ENCODE data around the gene SHC2.

Gene SHC2

GRCh38 chr19:472005-472858 lies 11.4 kb upstream of the SHC2 start:
- no peak for DNase-seq (ENCODE audit: low read depth in 4 of 4, low spot score in 1 of 4)

- no peak for DNase-seq (ENCODE audit: low read depth in 4 of 4, low spot score in 1 of 4)
Measured at GRCh38 chr19:470701-471100, 9.9 kb upstream of the SHC2 start.

GRCh38 chr19:469833-470232 lies 9.0 kb upstream of the SHC2 start:
- no peak for DNase-seq (ENCODE audit: low read depth in 4 of 4, low spot score in 1 of 4)

- no peak for DNase-seq (ENCODE audit: low read depth in 4 of 4, low spot score in 1 of 4)
Measured at GRCh38 chr19:468587-469256, 7.9 kb upstream of the SHC2 start.

- DNase-seq (ENCODE audit: low read depth in 4 of 4, low spot score in 1 of 4): no peak
Measured at GRCh38 chr19:467554-467953, 6.7 kb upstream of the SHC2 start.

GRCh38 chr19:465056-465816 lies 4.4 kb upstream of the SHC2 start:
- DNase-seq (ENCODE audit: low read depth in 4 of 4, low spot score in 1 of 4): no peak

GRCh38 chr19:464208-464545 lies 3.3 kb upstream of the SHC2 start:
- no peak for DNase-seq (ENCODE audit: low read depth in 4 of 4, low spot score in 1 of 4)

- no peak for DNase-seq (ENCODE audit: low read depth in 4 of 4, low spot score in 1 of 4)
Measured at GRCh38 chr19:463483-464207, 2.8 kb upstream of the SHC2 start.

GRCh38 chr19:461721-462551 lies 1.1 kb upstream of the SHC2 start:
- no peak for DNase-seq (ENCODE audit: low read depth in 4 of 4, low spot score in 1 of 4)

- peak in 1 of 4 experiments; percentile 23 for DNase-seq (ENCODE audit: low read depth in 4 of 4, low spot score in 1 of 4)
Measured at GRCh38 chr19:459724-460511, 915 bp downstream of the SHC2 start.

GRCh38 chr19:458091-459042 lies 2.5 kb downstream of the SHC2 start:
- no peak for DNase-seq (ENCODE audit: low read depth in 4 of 4, low spot score in 1 of 4)

GRCh38 chr19:457636-458035 lies 3.2 kb downstream of the SHC2 start:
- no peak for DNase-seq (ENCODE audit: low read depth in 4 of 4, low spot score in 1 of 4)

GRCh38 chr19:456547-457110 lies 4.2 kb downstream of the SHC2 start:
- DNase-seq (ENCODE audit: low read depth in 4 of 4, low spot score in 1 of 4): no peak

- no peak for DNase-seq (ENCODE audit: low read depth in 4 of 4, low spot score in 1 of 4)
Measured at GRCh38 chr19:455851-456546, 4.8 kb downstream of the SHC2 start.

- no peak for DNase-seq (ENCODE audit: low read depth in 4 of 4, low spot score in 1 of 4)
Measured at GRCh38 chr19:455031-455705, 5.7 kb downstream of the SHC2 start.

- DNase-seq (ENCODE audit: low read depth in 4 of 4, low spot score in 1 of 4): no peak
Measured at GRCh38 chr19:453606-454005, 7.2 kb downstream of the SHC2 start.

GRCh38 chr19:452829-453228 lies 8.0 kb downstream of the SHC2 start:
- DNase-seq (ENCODE audit: low read depth in 4 of 4, low spot score in 1 of 4): no peak

All from stimulated activated CD4-positive, alpha-beta T cell treated with anti-CD3 and anti-CD28 coated beads, Interleukin-1b, Interleukin-23, amount 100 ng/mL, for 24 hours (primary cell).